H1 (cell line): ENCODE data around the gene DSG4. TPM values are rescaled to one million over a fixed set of nuclear protein-coding genes. Genes with fewer than 3 reads are reported as not detected.

Source experiments
- USF2 ChIP-seq: IDR thresholded peaks from 2 replicates; pipeline ENCODE4 v1.6.1; 2011; ENCODE audit warnings: low read length, improper control_type of control experiment
- polyA plus RNA-seq, 7 experiments: library from polyadenylated mRNA; depleted of rRNA in 3 of 7; stranded (reverse) in 5 of 7; unstranded in 2 of 7; fragments of >200 nt in 5 of 7; fragments of 200-250 nt in 2 of 7; gene quantifications; 1 replicate in 5 of 7; 2 replicates in 1 of 7; 4 replicates in 1 of 7; pipeline versions ENCODE4 v1.2.1 to v1.2.3, GENCODE V29; 2011 to 2013; ENCODE audit warnings: missing spikeins in 2 of 7, mixed read lengths in 2 of 7
- total RNA-seq: library from RNA; stranded (reverse); fragmentation: NEBNext Ultra II Directional; extraction: Animal tissue kit (Norgen Biotek cat#: 25700); gene quantifications from 2 replicates; pipeline ENCODE4 v1.2.1, GENCODE V29; 2021

DSG4 gene
- total and polyA plus RNA-seq, 2 of the 8 experiments (the other 6 are each of a cell fraction or from before 2014, with no cell fraction given) = not detected

GRCh38 chr18:31417850-31418249, 41.3 kb downstream of the DSG4 start (continued):
- TF ChIP-seq USF2 = no peak
